Neural progenitor cell (in vitro differentiated cells): ENCODE measurements around the gene RPL7L1. TPM values are rescaled to one million over a fixed set of nuclear protein-coding genes. Genes with fewer than 3 reads are reported as not detected.

Experiments
- DNase-seq: peaks from one replicate; pipeline ENCODE4 v3.0.0-alpha.2; 2016; ENCODE audit warnings: low spot score
- H2AFZ ChIP-seq: fragments of 200-600 bp; sonication (generic); replicated peaks from 2 replicates; pipeline ENCODE4 v1.6.1; 2016; ENCODE audit warnings: antibody characterized with exemption
- H3F3A ChIP-seq: fragments of 200-600 bp; sonication (generic); 2 replicates; pipeline ENCODE4 v1.6.1; 2016; ENCODE audit warnings: antibody characterized with exemption, low read depth
- H3K27ac ChIP-seq: fragments of 200-600 bp; sonication (generic); 2 replicates; pipeline ENCODE4 v1.5.1; 2016; ENCODE audit warnings: mild to moderate bottlenecking
- H3K27me3 ChIP-seq: fragments of 200-600 bp; sonication (generic); 2 replicates; pipeline ENCODE4 v1.6.1; 2016; ENCODE audit warnings: mild to moderate bottlenecking, moderate library complexity
- H3K36me3 ChIP-seq: fragments of 200-600 bp; sonication (generic); 2 replicates; pipeline ENCODE4 v1.5.1; 2016
- H3K4me1 ChIP-seq: fragments of 200-600 bp; sonication (generic); 2 replicates; pipeline ENCODE4 v1.6.1; 2016; ENCODE audit warnings: mixed run types
- H3K4me2 ChIP-seq: fragments of 200-600 bp; sonication (generic); 2 replicates; pipeline ENCODE4 v1.6.1; 2016
- H3K4me3 ChIP-seq: fragments of 200-600 bp; sonication (generic); 2 replicates; pipeline ENCODE4 v1.5.1; 2016
- H3K79me2 ChIP-seq: fragments of 200-600 bp; sonication (generic); 2 replicates; pipeline ENCODE4 v1.6.1; 2016; ENCODE audit warnings: low read depth
- H3K9ac ChIP-seq: fragments of 200-600 bp; sonication (generic); 2 replicates; pipeline ENCODE4 v1.6.1; 2016
- H3K9me3 ChIP-seq: fragments of 200-600 bp; sonication (generic); 2 replicates; pipeline ENCODE4 v1.5.1; 2016; ENCODE audit warnings: low read depth
- H4K20me1 ChIP-seq: fragments of 200-600 bp; sonication (generic); 2 replicates; pipeline ENCODE4 v1.6.1; 2016; ENCODE audit warnings: low read depth
- H3K27ac Mint-ChIP-seq: 3 replicates; pipeline ENCODE4 v1.8.0; 2021; ENCODE audit warnings: mixed read lengths
- H3K27me3 Mint-ChIP-seq: 2 replicates; pipeline ENCODE4 v1.8.0; 2022; ENCODE audit warnings: low read depth, mild to moderate bottlenecking, inconsistent platforms, moderate library complexity, mixed read lengths; ENCODE audit not compliant: insufficient read depth
- H3K36me3 Mint-ChIP-seq: 3 replicates; pipeline ENCODE4 v1.8.0; 2021; ENCODE audit warnings: mixed read lengths
- H3K4me1 Mint-ChIP-seq: 3 replicates; pipeline ENCODE4 v1.8.0; 2021; ENCODE audit warnings: mixed read lengths
- H3K4me3 Mint-ChIP-seq: 3 replicates; pipeline ENCODE4 v1.8.0; 2021; ENCODE audit warnings: mild to moderate bottlenecking, moderate library complexity, mixed read lengths
- H3K9me3 Mint-ChIP-seq: 3 replicates; pipeline ENCODE4 v1.8.0; 2020; ENCODE audit warnings: mixed read lengths
- CTCF ChIP-seq: fragments of 200-600 bp; sonication (generic); IDR thresholded peaks from 2 replicates; pipeline ENCODE4 v1.5.1; 2017; ENCODE audit warnings: antibody characterized with exemption, mild to moderate bottlenecking
- EZH2 ChIP-seq: fragments of 200-600 bp; sonication (generic); IDR thresholded peaks from 2 replicates; pipeline ENCODE4 v1.6.1; 2017; ENCODE audit warnings: antibody characterized with exemption, mild to moderate bottlenecking, moderate library complexity
- EZH2phosphoT487 ChIP-seq: fragments of 200-600 bp; sonication (generic); IDR thresholded peaks from 2 replicates; pipeline ENCODE4 v1.6.1; 2017; ENCODE audit warnings: antibody characterized with exemption
- total RNA-seq: library from RNA; depleted of rRNA; stranded (reverse); fragments of >200 nt; gene quantifications from 2 replicates; pipeline ENCODE4 v1.2.3, GENCODE V29; 2015; ENCODE audit warnings: low replicate concordance

RPL7L1 gene
- total RNA-seq, 1 donor from 2014 or later, result 106 TPM

- H3K36me3 ChIP-seq, result no peaks in the 10 kb centered on the region
- H2AFZ ChIP-seq, result peak within 1 kb of the TSS; percentile 89
- peak; percentile 97 for DNase-seq
- H3K27ac Mint-ChIP-seq, result peak within 1 kb of the TSS; percentile 89
- no peaks in the 10 kb centered on the region for H3K27me3 ChIP-seq
- H3K9me3 ChIP-seq, result no peaks in the 10 kb centered on the region
- H3K27ac ChIP-seq, result peak within 1 kb of the TSS; percentile 97
- H3F3A ChIP-seq, result peaks cover 39% of the 10 kb centered on the region
- peaks cover 26% of the 10 kb centered on the region for H3K4me1 Mint-ChIP-seq
- no peak for TF ChIP-seq EZH2phosphoT487
- TF ChIP-seq CTCF, result no peak
- TF ChIP-seq EZH2, result no peak
- H4K20me1 ChIP-seq, result peaks cover 18% of the 10 kb centered on the region
- no peaks in the 10 kb centered on the region for H3K9me3 Mint-ChIP-seq
- peaks cover 7% of the 10 kb centered on the region for H3K27me3 Mint-ChIP-seq
- H3K36me3 Mint-ChIP-seq, result peaks cover 5% of the 10 kb centered on the region
- H3K79me2 ChIP-seq, result peaks cover 43% of the 10 kb centered on the region
- H3K4me3 ChIP-seq, result peak within 1 kb of the TSS; percentile 69
- H3K9ac ChIP-seq, result peak within 1 kb of the TSS; percentile 69
- H3K4me3 Mint-ChIP-seq, result peak within 1 kb of the TSS; percentile 96
- H3K4me2 ChIP-seq, result peak within 1 kb of the TSS; percentile 97
- peaks cover 3% of the 10 kb centered on the region for H3K4me1 ChIP-seq
These were observed 49.8 kb downstream of the RPL7L1 start, which contains the start of gene CNPY3 for GRCh38 chr6:42928986-42929820. CNPY3 (plus strand) TSS chr6:42929480; CDS start chr6:42929571, 91 bp downstream.

- Histone ChIP-seq H3K4me2 (peak overlapping the region; percentile 97), H3K9ac (peak overlapping the region; percentile 69), H3K4me1 (peaks cover 3% of the 10 kb centered on the region), H3K27me3 (no peaks in the 10 kb centered on the region), H3K36me3 (no peaks in the 10 kb centered on the region), H3K9me3 (no peaks in the 10 kb centered on the region), H4K20me1 (peaks cover 19% of the 10 kb centered on the region), H3F3A (peaks cover 39% of the 10 kb centered on the region), H3K27ac (peak overlapping the region; percentile 97), H3K79me2 (peaks cover 50% of the 10 kb centered on the region), H3K4me3 (peak overlapping the region; percentile 69), H2AFZ (peak overlapping the region; percentile 52)
- H3K4me1 Mint-ChIP-seq, result peaks cover 26% of the 10 kb centered on the region
- peak overlapping the region; percentile 89 for H3K27ac Mint-ChIP-seq
- H3K27me3 Mint-ChIP-seq, result peaks cover 8% of the 10 kb centered on the region
- H3K36me3 Mint-ChIP-seq, result peaks cover 6% of the 10 kb centered on the region
- DNase-seq, result no peak
- H3K9me3 Mint-ChIP-seq, result no peaks in the 10 kb centered on the region
- TF ChIP-seq EZH2, result no peak
- no peak for TF ChIP-seq EZH2phosphoT487
- no peak for TF ChIP-seq CTCF
- H3K4me3 Mint-ChIP-seq, result peak overlapping the region; percentile 96
These were observed 50.5 kb downstream of the RPL7L1 start for GRCh38 chr6:42929821-42930360.

- Mint-ChIP-seq H3K4me3 (no peak overlapping the region), H3K27ac (no peak overlapping the region), H3K36me3 (peaks cover 13% of the 10 kb centered on the region)
These were observed 53.0 kb downstream of the RPL7L1 start for GRCh38 chr6:42932412-42932811.

More at GRCh38 chr6:42932412-42932811, 53.0 kb downstream of the RPL7L1 start:
- peak overlapping the region; percentile 8 for H3K4me2 ChIP-seq
- H3K9ac ChIP-seq, result peak overlapping the region; percentile 11
- no peaks in the 10 kb centered on the region for H3K27me3 ChIP-seq
- Mint-ChIP-seq H3K9me3 (no peaks in the 10 kb centered on the region), H3K27me3 (peaks cover 4% of the 10 kb centered on the region), H3K4me1 (peaks cover 26% of the 10 kb centered on the region)
- no peak for TF ChIP-seq CTCF
- TF ChIP-seq EZH2phosphoT487, result no peak
- no peak for TF ChIP-seq EZH2
- H3K36me3 ChIP-seq, result no peaks in the 10 kb centered on the region
- H3K9me3 ChIP-seq, result no peaks in the 10 kb centered on the region
- DNase-seq, result no peak
- H3K79me2 ChIP-seq, result peaks cover 62% of the 10 kb centered on the region
- no peak overlapping the region for H2AFZ ChIP-seq
- peaks cover 3% of the 10 kb centered on the region for H3K4me1 ChIP-seq
- peaks cover 24% of the 10 kb centered on the region for H4K20me1 ChIP-seq
- peaks cover 39% of the 10 kb centered on the region for H3F3A ChIP-seq
- no peak overlapping the region for H3K4me3 ChIP-seq
- no peak overlapping the region for H3K27ac ChIP-seq
